ENCODE results near the gene SLC7A5. TPM values are rescaled to one million over a fixed set of nuclear protein-coding genes. Genes with fewer than 3 reads are reported as not detected.

SLC7A5 gene
- total RNA-seq, 2 experiments from 2014 or later, result 140 to 283 TPM

- Histone ChIP-seq H3K4me2 (ENCODE audit: low read length) (no peak overlapping the region), H3K4me3 (ENCODE audit: low read depth, low read length, poor library complexity, severe bottlenecking) (no peak overlapping the region), H4K20me1 (ENCODE audit: insufficient read depth, low read length) (no peaks in the 10 kb centered on the region), H3K4me1 (ENCODE audit: insufficient read depth, low read length, poor library complexity, severe bottlenecking) (peaks cover 26% of the 10 kb centered on the region), H3K36me3 (ENCODE audit: insufficient read depth, low read length) (peaks cover 100% of the 10 kb centered on the region), H3K9me3 (ENCODE audit: low read length) (no peaks in the 10 kb centered on the region), H2AFZ (ENCODE audit: low read length) (no peak overlapping the region), H3K27ac (ENCODE audit: low read depth, low read length, poor library complexity, severe bottlenecking) (no peak overlapping the region), H3K79me2 (ENCODE audit: insufficient read depth, low read depth, low read length) (peaks cover 7% of the 10 kb centered on the region; the same call in 1 of the 2 replicates), H3K9me2 (ENCODE audit: insufficient read depth, low read length) (no peaks in the 10 kb centered on the region)
- no peak for DNase-seq (ENCODE audit: low spot score)
- POLR2A ChIA-PET, result no interaction called here
- intact Hi-C loops (cut with micrococcal nuclease; ENCODE audit: unreplicated experiment), result no loop called here
- CTCF ChIA-PET (ENCODE audit: unreplicated experiment), result no interaction called here
- TF ChIP-seq EZH2phosphoT487 (IDR thresholded peaks at IDR 0.05; ENCODE audit: borderline replicate concordance, low read depth, low read length) (no peak), CTCF (conservative IDR thresholded peaks at IDR 0.05; ENCODE audit: low read length) (no peak)
- no TSS peak for BruUV-seq (replicated peaks)
These were observed 32.3 kb downstream of the SLC7A5 start for GRCh38 chr16:87836844-87837581.

- ChIA-PET CTCF (ENCODE audit: unreplicated experiment) (no interaction called here), POLR2A (no interaction called here)
- H3K4me3 ChIP-seq (ENCODE audit: low read depth, low read length, poor library complexity, severe bottlenecking), result no peak overlapping the region
- no peaks in the 10 kb centered on the region for H3K9me2 ChIP-seq (ENCODE audit: insufficient read depth, low read length)
- peaks cover 25% of the 10 kb centered on the region for H3K4me1 ChIP-seq (ENCODE audit: insufficient read depth, low read length, poor library complexity, severe bottlenecking)
- H3K27ac ChIP-seq (ENCODE audit: low read depth, low read length, poor library complexity, severe bottlenecking), result no peak overlapping the region
- H3K79me2 ChIP-seq (ENCODE audit: insufficient read depth, low read depth, low read length), result peaks cover under 1% of the 10 kb centered on the region; the same call in 1 of the 2 replicates
- no peak for DNase-seq (ENCODE audit: low spot score)
- no peak for TF ChIP-seq CTCF (conservative IDR thresholded peaks at IDR 0.05; ENCODE audit: low read length)
- no peak for TF ChIP-seq EZH2phosphoT487 (IDR thresholded peaks at IDR 0.05; ENCODE audit: borderline replicate concordance, low read depth, low read length)
- no TSS peak for BruUV-seq (replicated peaks)
- intact Hi-C loops (cut with micrococcal nuclease; ENCODE audit: unreplicated experiment), result no loop called here
- H3K4me2 ChIP-seq (ENCODE audit: low read length), result no peak overlapping the region
- H4K20me1 ChIP-seq (ENCODE audit: insufficient read depth, low read length), result no peaks in the 10 kb centered on the region
- no peak overlapping the region for H2AFZ ChIP-seq (ENCODE audit: low read length)
- H3K36me3 ChIP-seq (ENCODE audit: insufficient read depth, low read length), result peaks cover 100% of the 10 kb centered on the region
- H3K9me3 ChIP-seq (ENCODE audit: low read length), result no peaks in the 10 kb centered on the region
These were observed 32.9 kb downstream of the SLC7A5 start for GRCh38 chr16:87836346-87836843.

GRCh38 chr16:87835882-87836331, 33.4 kb downstream of the SLC7A5 start:
- H3K27ac ChIP-seq (ENCODE audit: low read depth, low read length, poor library complexity, severe bottlenecking), result no peak overlapping the region
- no peaks in the 10 kb centered on the region for H3K79me2 ChIP-seq (ENCODE audit: insufficient read depth, low read depth, low read length)
- no peaks in the 10 kb centered on the region for H3K9me3 ChIP-seq (ENCODE audit: low read length)
- H3K4me1 ChIP-seq (ENCODE audit: insufficient read depth, low read length, poor library complexity, severe bottlenecking), result peaks cover 25% of the 10 kb centered on the region
- no peak for TF ChIP-seq EZH2phosphoT487 (IDR thresholded peaks at IDR 0.05; ENCODE audit: borderline replicate concordance, low read depth, low read length)
- no peak for TF ChIP-seq CTCF (conservative IDR thresholded peaks at IDR 0.05; ENCODE audit: low read length)
- DNase-seq (ENCODE audit: low spot score), result no peak
- BruUV-seq (replicated peaks), result no TSS peak
- H3K9me2 ChIP-seq (ENCODE audit: insufficient read depth, low read length), result no peaks in the 10 kb centered on the region
- H3K4me3 ChIP-seq (ENCODE audit: low read depth, low read length, poor library complexity, severe bottlenecking), result no peak overlapping the region
- intact Hi-C loops (cut with micrococcal nuclease; ENCODE audit: unreplicated experiment), result no loop called here
- ChIA-PET CTCF (ENCODE audit: unreplicated experiment) (no interaction called here), POLR2A (no interaction called here)
- peaks cover 100% of the 10 kb centered on the region for H3K36me3 ChIP-seq (ENCODE audit: insufficient read depth, low read length)
- H4K20me1 ChIP-seq (ENCODE audit: insufficient read depth, low read length), result no peaks in the 10 kb centered on the region
- H2AFZ ChIP-seq (ENCODE audit: low read length), result no peak overlapping the region
- H3K4me2 ChIP-seq (ENCODE audit: low read length), result no peak overlapping the region
